Fibroblast of lung (primary cell): Measurements from ENCODE around the gene ZNF441. TPM values are rescaled to one million over a fixed set of nuclear protein-coding genes. Genes with fewer than 3 reads are reported as not detected.

Experiments used
- DNase-seq, 2 donors: peaks; one replicate each; pipeline versions ENCODE4 v3.0.0 to v3.0.0-alpha.2; 2010; ENCODE audit warnings: low read depth in 2 of 2
- H2AFZ ChIP-seq: 2 replicates; pipeline ENCODE4 v1.5.1; 2012; ENCODE audit warnings: low read length, control low read depth, inconsistent platforms
- H3K27ac ChIP-seq: 2 replicates; pipeline ENCODE4 v1.5.1; 2011; ENCODE audit warnings: low read length, control low read depth; ENCODE audit not compliant: insufficient read depth
- H3K27me3 ChIP-seq: 2 replicates; pipeline ENCODE4 v1.5.1; 2011; ENCODE audit warnings: mild to moderate bottlenecking, low read length; ENCODE audit not compliant: control insufficient read depth, insufficient read depth
- H3K36me3 ChIP-seq: 2 replicates; pipeline ENCODE4 v1.5.1; 2011; ENCODE audit warnings: low read length; ENCODE audit not compliant: control insufficient read depth, insufficient read depth
- H3K4me1 ChIP-seq: 2 replicates; pipeline ENCODE4 v1.5.1; 2011; ENCODE audit warnings: low read length; ENCODE audit not compliant: control insufficient read depth, insufficient read depth; ENCODE audit errors: extremely low read depth
- H3K4me2 ChIP-seq: 2 replicates; pipeline ENCODE4 v1.5.1; 2011; ENCODE audit warnings: low read length, control low read depth; ENCODE audit not compliant: insufficient read depth; ENCODE audit errors: extremely low read depth
- H3K4me3 ChIP-seq, 4 experiments: fragments of 200-600 bp in 1 of 4; sonication (generic) in 1 of 4; replicated peaks in 1 of 4; 2 replicates each; pipeline ENCODE4 v1.5.1; 2011 to 2016; ENCODE audit warnings: low read length in 4 of 4, low read depth in 3 of 4, mild to moderate bottlenecking in 3 of 4, control low read depth in 2 of 4, inconsistent platforms in 1 of 4, mixed read lengths in 1 of 4; ENCODE audit not compliant: insufficient read depth in 1 of 4; ENCODE audit errors: control extremely low read depth in 1 of 4
- H3K79me2 ChIP-seq: 2 replicates; pipeline ENCODE4 v1.5.1; 2012; ENCODE audit warnings: mild to moderate bottlenecking, low read length, inconsistent platforms; ENCODE audit not compliant: control insufficient read depth, insufficient read depth
- H3K9ac ChIP-seq: 2 replicates; pipeline ENCODE4 v1.5.1; 2011; ENCODE audit warnings: mild to moderate bottlenecking, low read length, control low read depth; ENCODE audit not compliant: insufficient read depth
- H3K9me3 ChIP-seq: 2 replicates; pipeline ENCODE4 v1.5.1; 2012; ENCODE audit warnings: low read depth, low read length; ENCODE audit not compliant: control insufficient read depth, insufficient read depth
- H4K20me1 ChIP-seq: 2 replicates; pipeline ENCODE4 v1.5.1; 2011; ENCODE audit warnings: low read length; ENCODE audit not compliant: control insufficient read depth, insufficient read depth; ENCODE audit errors: extremely low read depth
- EZH2 ChIP-seq: IDR thresholded peaks from 2 replicates; pipeline ENCODE4 v1.5.1; 2012; ENCODE audit warnings: low read length, control low read depth, mild to moderate bottlenecking; ENCODE audit errors: missing control alignments
- polyA plus RNA-seq, 2 donors: library from polyadenylated mRNA; depleted of rRNA in 1 of 2; stranded (reverse) in 1 of 2; unstranded in 1 of 2; fragments of >200 nt; gene quantifications; 2 replicates each; pipeline ENCODE4 v1.2.1, GENCODE V29; 2011 to 2012; ENCODE audit warnings: missing spikeins in 1 of 2
- total RNA-seq: library from RNA; depleted of rRNA; stranded (reverse); fragments of >200 nt; gene quantifications from 2 replicates; pipeline ENCODE4 v1.2.1, GENCODE V29; 2014
- TF ChIP-seq, protein P1 (sequence below), 2 donors: IDR thresholded peaks in 1 of 2; conservative IDR thresholded peaks in 1 of 2; 1 replicate in 1 of 2; 2 replicates in 1 of 2; pipeline ENCODE4 v1.5.1; 2011 to 2012; ENCODE audit warnings: low read length in 2 of 2, control low read depth in 1 of 2, inconsistent platforms in 1 of 2, low read depth in 1 of 2, mild to moderate bottlenecking in 1 of 2

ZNF441 gene
- total and polyA plus RNA-seq, 2 donors (not counting 1 experiment from before 2014, with no cell fraction given), result 5.4 to 21.1 TPM

DNA sequence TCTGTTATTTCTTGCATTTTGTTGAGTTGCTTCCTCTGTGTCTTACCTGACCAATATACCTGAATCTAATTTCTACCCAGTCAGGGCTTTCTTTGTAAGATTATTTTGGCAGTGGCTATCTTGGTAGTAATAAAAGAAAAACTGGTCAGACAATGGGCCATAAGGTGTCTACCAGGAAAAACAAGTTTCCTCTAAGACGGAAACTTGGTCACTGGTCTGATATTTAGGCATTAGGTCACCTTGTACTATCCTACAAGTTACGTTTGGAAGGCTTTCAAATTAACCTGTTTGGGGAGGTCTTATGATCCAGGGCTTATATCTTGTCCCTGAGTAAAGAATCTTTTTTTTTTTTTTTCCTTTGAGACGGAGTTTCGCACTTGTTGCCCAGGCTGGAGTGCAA is 37.2 kb upstream of the ZNF441 start:
- no peak for DNase-seq
- TF ChIP-seq, protein P1, sequence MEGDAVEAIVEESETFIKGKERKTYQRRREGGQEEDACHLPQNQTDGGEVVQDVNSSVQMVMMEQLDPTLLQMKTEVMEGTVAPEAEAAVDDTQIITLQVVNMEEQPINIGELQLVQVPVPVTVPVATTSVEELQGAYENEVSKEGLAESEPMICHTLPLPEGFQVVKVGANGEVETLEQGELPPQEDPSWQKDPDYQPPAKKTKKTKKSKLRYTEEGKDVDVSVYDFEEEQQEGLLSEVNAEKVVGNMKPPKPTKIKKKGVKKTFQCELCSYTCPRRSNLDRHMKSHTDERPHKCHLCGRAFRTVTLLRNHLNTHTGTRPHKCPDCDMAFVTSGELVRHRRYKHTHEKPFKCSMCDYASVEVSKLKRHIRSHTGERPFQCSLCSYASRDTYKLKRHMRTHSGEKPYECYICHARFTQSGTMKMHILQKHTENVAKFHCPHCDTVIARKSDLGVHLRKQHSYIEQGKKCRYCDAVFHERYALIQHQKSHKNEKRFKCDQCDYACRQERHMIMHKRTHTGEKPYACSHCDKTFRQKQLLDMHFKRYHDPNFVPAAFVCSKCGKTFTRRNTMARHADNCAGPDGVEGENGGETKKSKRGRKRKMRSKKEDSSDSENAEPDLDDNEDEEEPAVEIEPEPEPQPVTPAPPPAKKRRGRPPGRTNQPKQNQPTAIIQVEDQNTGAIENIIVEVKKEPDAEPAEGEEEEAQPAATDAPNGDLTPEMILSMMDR (conservative IDR thresholded peaks at IDR 0.05 in 1 of 2, IDR thresholded peaks at IDR 0.05 in 1 of 2; ENCODE audit: low read depth in 1 of 2, low read length in 2 of 2), result no peak
- TF ChIP-seq EZH2, result no peak

DNA sequence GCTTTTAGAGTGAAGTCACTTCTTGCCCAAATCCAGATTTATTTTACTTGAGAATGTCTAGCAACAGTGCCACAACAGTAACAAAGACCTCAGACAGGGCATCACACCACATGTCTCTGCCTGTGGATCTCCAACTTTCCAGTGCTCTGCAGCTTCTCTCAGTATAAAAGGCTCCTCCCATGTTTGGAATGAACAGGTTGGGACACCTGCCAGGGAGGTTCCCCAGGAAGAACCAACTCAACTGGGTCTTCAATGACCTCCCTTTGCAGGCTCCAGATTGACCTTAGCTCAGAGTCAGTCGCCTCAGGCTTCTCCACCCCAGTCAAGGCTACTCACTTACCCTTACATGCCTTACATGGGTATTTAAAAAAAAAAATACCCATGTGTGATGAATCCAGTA is 31.4 kb upstream of the ZNF441 start:
- Histone ChIP-seq H3K9me3 (no peaks in the 10 kb centered on the region), H2AFZ (no peak overlapping the region), H3K27ac (no peak overlapping the region), H3K4me3 (no peak overlapping the region), H3K27me3 (no peaks in the 10 kb centered on the region), H3K4me1 (no peaks in the 10 kb centered on the region), H3K4me2 (no peak overlapping the region), H3K79me2 (peaks cover 13% of the 10 kb centered on the region), H4K20me1 (no peaks in the 10 kb centered on the region), H3K9ac (no peak overlapping the region), H3K36me3 (no peaks in the 10 kb centered on the region)
- no peak for DNase-seq
- no peak for TF ChIP-seq EZH2
- TF ChIP-seq, protein P1 (conservative IDR thresholded peaks at IDR 0.05 in 1 of 2, IDR thresholded peaks at IDR 0.05 in 1 of 2; ENCODE audit: low read depth in 1 of 2, low read length in 2 of 2), result no peak

More for the DNA sequence above, 37.2 kb upstream of the ZNF441 start:
- Histone ChIP-seq H4K20me1 (no peaks in the 10 kb centered on the region), H3K9ac (no peak overlapping the region), H3K27ac (no peak overlapping the region), H3K4me1 (no peaks in the 10 kb centered on the region), H2AFZ (no peak overlapping the region), H3K36me3 (no peaks in the 10 kb centered on the region), H3K9me3 (no peaks in the 10 kb centered on the region), H3K79me2 (peaks cover 4% of the 10 kb centered on the region), H3K27me3 (no peaks in the 10 kb centered on the region), H3K4me3 (no peak overlapping the region), H3K4me2 (no peak overlapping the region)

DNA sequence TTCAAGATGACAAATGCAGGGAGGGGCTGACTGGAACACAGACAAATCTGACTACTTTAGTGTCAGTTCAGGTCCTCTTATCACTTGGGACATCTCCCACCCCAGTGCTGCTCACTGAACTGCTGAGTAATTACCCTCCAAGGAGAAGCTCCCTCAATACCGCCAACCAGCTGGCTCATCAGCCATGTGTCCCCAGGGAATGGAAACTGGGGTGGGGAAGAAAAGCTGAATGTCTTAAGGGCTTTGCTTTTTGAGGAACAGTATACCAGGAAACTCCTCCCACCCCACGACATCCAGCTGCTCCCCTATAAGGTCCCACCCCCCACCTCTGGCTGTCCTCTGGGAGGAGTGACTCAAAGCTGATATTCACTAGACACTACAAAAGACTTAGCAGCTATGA is 30.1 kb upstream of the ZNF441 start:
- H4K20me1 ChIP-seq, result no peaks in the 10 kb centered on the region
- H3K4me2 ChIP-seq, result no peak overlapping the region
- peaks cover 11% of the 10 kb centered on the region for H3K79me2 ChIP-seq

More for the DNA sequence above, 30.1 kb upstream of the ZNF441 start:
- no peak overlapping the region for H3K27ac ChIP-seq
- TF ChIP-seq, protein P1 (conservative IDR thresholded peaks at IDR 0.05 in 1 of 2, IDR thresholded peaks at IDR 0.05 in 1 of 2; ENCODE audit: low read depth in 1 of 2, low read length in 2 of 2), result no peak
- TF ChIP-seq EZH2, result no peak
- H3K27me3 ChIP-seq, result no peaks in the 10 kb centered on the region
- DNase-seq, result peak; percentile 11 to 15
- H3K4me3 ChIP-seq, result no peak overlapping the region
- no peak overlapping the region for H2AFZ ChIP-seq
- H3K9ac ChIP-seq, result no peak overlapping the region
- no peaks in the 10 kb centered on the region for H3K4me1 ChIP-seq
- H3K36me3 ChIP-seq, result no peaks in the 10 kb centered on the region
- no peaks in the 10 kb centered on the region for H3K9me3 ChIP-seq
